Natural killer cell (primary cell): Measurements from ENCODE around the gene PXMP4. TPM values are rescaled to one million over a fixed set of nuclear protein-coding genes. Genes with fewer than 3 reads are reported as not detected.
A peak's percentile ranks its signal among the peaks of the same experiment; 100 is the strongest.

Experiments used
- ATAC-seq, 3 donors: fragments of 150-1000 bp in 2 of 3; fragments of 200-7000 bp in 1 of 3; cut with Tn5 transposase; 1 replicate in 1 of 3; 2 replicates in 2 of 3; pipeline ENCODE4 v1.10.0; 2021; ENCODE audit warnings: mild to moderate bottlenecking in 2 of 3, moderate library complexity in 2 of 3
- DNase-seq, 2 donors: peaks; one replicate each; pipeline versions ENCODE4 v3.0.0 to v3.0.0-alpha.2; 2013 to 2021; ENCODE audit warnings: mixed read lengths in 1 of 2
- H3K27ac ChIP-seq: one replicate; pipeline ENCODE4 v1.5.1; 2013; ENCODE audit warnings: mild to moderate bottlenecking, low read length
- H3K27me3 ChIP-seq: one replicate; pipeline ENCODE4 v1.6.1; 2013; ENCODE audit warnings: low read length; ENCODE audit not compliant: control insufficient read depth, insufficient read depth
- H3K36me3 ChIP-seq: one replicate; pipeline ENCODE4 v1.6.1; 2013; ENCODE audit warnings: low read length; ENCODE audit not compliant: control insufficient read depth, insufficient read depth
- H3K4me1 ChIP-seq: one replicate; pipeline ENCODE4 v1.6.1; 2013; ENCODE audit warnings: low read length; ENCODE audit not compliant: control insufficient read depth, insufficient read depth
- H3K4me3 ChIP-seq: one replicate; pipeline ENCODE4 v1.5.1; 2013; ENCODE audit warnings: low read length
- H3K9me3 ChIP-seq: one replicate; pipeline ENCODE4 v1.6.1; 2013; ENCODE audit warnings: low read length; ENCODE audit not compliant: control insufficient read depth, insufficient read depth
- H3K27ac Mint-ChIP-seq, 2 donors: one replicate each; pipeline ENCODE4 v1.8.0; 2022; ENCODE audit warnings: mild to moderate bottlenecking in 2 of 2, mixed read lengths in 2 of 2, moderate library complexity in 1 of 2
- H3K27me3 Mint-ChIP-seq, 2 donors: one replicate each; pipeline ENCODE4 v1.8.0; 2022; ENCODE audit warnings: low read depth in 2 of 2, mixed read lengths in 2 of 2
- H3K36me3 Mint-ChIP-seq: one replicate; pipeline ENCODE4 v1.8.0; 2022; ENCODE audit warnings: mixed read lengths
- H3K4me1 Mint-ChIP-seq, 2 donors: one replicate each; pipeline ENCODE4 v1.8.0; 2022; ENCODE audit warnings: mixed read lengths in 2 of 2
- H3K4me3 Mint-ChIP-seq: one replicate; pipeline ENCODE4 v1.8.0; 2022; ENCODE audit warnings: mild to moderate bottlenecking, moderate library complexity, mixed read lengths
- H3K9me3 Mint-ChIP-seq, 2 donors: one replicate each; pipeline ENCODE4 v1.8.0; 2022; ENCODE audit warnings: mixed read lengths in 2 of 2
- WGBS: methylation state at CpG from one replicate; pipeline ENCODE4 v1.1.7; 2013; ENCODE audit warnings: missing lambda C conversion rate; ENCODE audit not compliant: insufficient coverage; 5-methylcytosine and 5-hydroxymethylcytosine counted together
- intact Hi-C: fragments of 100-400 bp; cut with micrococcal nuclease; formaldehyde crosslinking; loops from one replicate; pipeline ENCODE4 v1.14.2; 2022
- total RNA-seq, 4 donors: library from RNA; stranded (reverse); fragments of 120-200 nt in 1 of 4; gene quantifications; one replicate each; pipeline versions ENCODE4 v1.2.3 to v1.2.4, GENCODE V29; 2013 to 2022
- TF ChIP-seq, protein P1 (sequence below): fragments of 200-600 bp; IDR thresholded peaks from one replicate; pipeline ENCODE4 v1.8.0; 2022; ENCODE audit warnings: antibody characterized with exemption

The PXMP4 gene
- total RNA-seq, 3 donors from 2014 or later (not counting 1 experiment from before 2014, with no cell fraction given): 4.7 to 6.6 (median 6.2) TPM

DNA sequence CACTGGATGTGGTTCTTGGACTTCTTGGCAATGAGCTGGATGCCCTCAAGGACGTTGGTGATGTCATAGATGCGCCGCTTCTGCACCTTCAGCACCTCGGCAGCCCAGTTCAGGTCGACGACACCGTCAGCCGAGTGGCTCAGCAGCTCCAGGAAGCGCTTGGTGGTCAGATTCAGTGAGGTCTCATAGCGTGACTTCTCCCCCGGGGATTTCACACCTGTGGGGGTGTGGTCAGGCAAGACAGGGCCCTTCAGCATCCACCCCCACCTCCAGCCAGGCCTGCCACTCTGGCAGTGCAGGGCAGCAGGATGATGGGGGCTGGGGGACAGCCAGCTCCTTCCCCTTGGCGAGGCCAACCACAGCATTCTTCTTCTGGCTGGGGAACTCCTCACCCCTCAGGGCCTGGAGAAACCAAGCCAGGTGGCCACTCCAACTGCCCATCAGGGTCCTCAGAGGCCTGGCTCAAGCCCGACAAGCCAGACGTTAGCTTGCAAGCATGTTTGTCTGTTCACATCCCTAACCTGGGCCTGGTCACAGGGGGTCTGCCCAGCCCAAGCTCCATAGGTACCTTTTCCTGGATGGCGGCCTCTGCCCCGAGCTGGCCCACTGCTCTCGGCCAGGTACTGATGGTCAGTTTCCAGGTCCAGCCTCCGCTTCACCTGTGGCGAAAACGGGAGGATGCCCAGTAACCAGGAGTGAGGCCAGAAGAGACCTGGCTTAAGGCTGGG is 40.2 kb downstream of the PXMP4 start:
- peaks cover 0 to 15% of the 10 kb centered on the region in 2 donors for H3K4me1 Mint-ChIP-seq
- TF ChIP-seq, protein P1, sequence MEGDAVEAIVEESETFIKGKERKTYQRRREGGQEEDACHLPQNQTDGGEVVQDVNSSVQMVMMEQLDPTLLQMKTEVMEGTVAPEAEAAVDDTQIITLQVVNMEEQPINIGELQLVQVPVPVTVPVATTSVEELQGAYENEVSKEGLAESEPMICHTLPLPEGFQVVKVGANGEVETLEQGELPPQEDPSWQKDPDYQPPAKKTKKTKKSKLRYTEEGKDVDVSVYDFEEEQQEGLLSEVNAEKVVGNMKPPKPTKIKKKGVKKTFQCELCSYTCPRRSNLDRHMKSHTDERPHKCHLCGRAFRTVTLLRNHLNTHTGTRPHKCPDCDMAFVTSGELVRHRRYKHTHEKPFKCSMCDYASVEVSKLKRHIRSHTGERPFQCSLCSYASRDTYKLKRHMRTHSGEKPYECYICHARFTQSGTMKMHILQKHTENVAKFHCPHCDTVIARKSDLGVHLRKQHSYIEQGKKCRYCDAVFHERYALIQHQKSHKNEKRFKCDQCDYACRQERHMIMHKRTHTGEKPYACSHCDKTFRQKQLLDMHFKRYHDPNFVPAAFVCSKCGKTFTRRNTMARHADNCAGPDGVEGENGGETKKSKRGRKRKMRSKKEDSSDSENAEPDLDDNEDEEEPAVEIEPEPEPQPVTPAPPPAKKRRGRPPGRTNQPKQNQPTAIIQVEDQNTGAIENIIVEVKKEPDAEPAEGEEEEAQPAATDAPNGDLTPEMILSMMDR: no peak
- H3K27ac ChIP-seq: no peak overlapping the region
- ATAC-seq (peak; percentile 33 to 78 (median 57)), DNase-seq (peak in 1 of 2 donors; percentile 78)
- H3K36me3 ChIP-seq: no peaks in the 10 kb centered on the region
- no peaks in the 10 kb centered on the region for H3K9me3 Mint-ChIP-seq
- no peaks in the 10 kb centered on the region for H3K36me3 Mint-ChIP-seq
- intact Hi-C loops: no loop called here
- no peak overlapping the region for H3K4me3 ChIP-seq
- H3K9me3 ChIP-seq: no peaks in the 10 kb centered on the region
- no peak overlapping the region for H3K4me3 Mint-ChIP-seq
- H3K27me3 ChIP-seq: no peaks in the 10 kb centered on the region
- H3K27me3 Mint-ChIP-seq: no peaks in the 10 kb centered on the region
- peaks cover 23% of the 10 kb centered on the region for H3K4me1 ChIP-seq
- H3K27ac Mint-ChIP-seq: peak overlapping the region in 1 of 2 donors; percentile 49
- WGBS: 60% methylated on average over 20 of the region's 20 CpGs

DNA sequence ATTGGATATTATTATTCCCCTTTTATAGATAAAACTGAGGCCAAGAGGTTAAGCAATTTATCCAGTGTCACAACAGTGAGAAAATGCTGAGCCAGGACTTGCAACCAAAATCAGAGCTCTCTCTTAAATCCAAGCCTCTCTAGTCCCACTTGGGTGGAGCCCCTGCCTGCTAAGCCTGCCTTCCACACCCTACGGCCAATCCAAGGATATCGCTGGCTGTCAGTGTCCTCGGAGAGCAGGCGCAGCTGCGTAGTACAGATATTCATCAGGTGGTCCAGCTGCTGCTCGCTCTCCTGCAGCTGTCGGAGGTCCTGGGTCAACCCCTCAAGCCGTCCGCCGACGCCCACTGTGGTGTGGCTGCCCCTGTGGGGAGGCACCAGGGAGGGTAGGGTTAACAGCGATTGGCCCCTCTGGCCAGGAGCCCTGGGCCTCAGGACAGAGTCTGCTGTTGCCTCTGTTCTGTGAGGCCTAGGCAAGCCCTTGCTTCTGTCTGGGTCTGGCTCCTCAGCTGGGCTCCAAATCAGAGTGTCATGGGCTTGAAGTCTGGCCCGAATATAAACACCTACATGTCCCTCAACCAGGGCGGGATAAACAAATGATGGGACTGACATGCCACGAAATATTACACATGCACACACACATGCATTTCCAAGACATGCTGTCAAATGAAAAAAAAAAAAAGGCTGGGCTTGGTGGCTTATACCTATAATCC is 42.0 kb downstream of the PXMP4 start:
- no peak overlapping the region for H3K4me3 ChIP-seq
- H3K36me3 Mint-ChIP-seq: no peaks in the 10 kb centered on the region
- no peaks in the 10 kb centered on the region for H3K27me3 Mint-ChIP-seq
- DNase-seq (no peak), ATAC-seq (no peak)
- H3K9me3 Mint-ChIP-seq: no peaks in the 10 kb centered on the region
- no peak overlapping the region for H3K4me3 Mint-ChIP-seq
- peaks cover 34% of the 10 kb centered on the region for H3K4me1 ChIP-seq
- H3K27ac Mint-ChIP-seq: no peak overlapping the region
- no peak overlapping the region for H3K27ac ChIP-seq
- intact Hi-C loops: no loop called here
- TF ChIP-seq, protein P1: no peak
- H3K4me1 Mint-ChIP-seq: peaks cover under 1 to 25% of the 10 kb centered on the region in 2 donors
- WGBS: 96% methylated on average over 15 of the region's 15 CpGs
- no peaks in the 10 kb centered on the region for H3K9me3 ChIP-seq
- H3K36me3 ChIP-seq: no peaks in the 10 kb centered on the region
- H3K27me3 ChIP-seq: no peaks in the 10 kb centered on the region

DNA sequence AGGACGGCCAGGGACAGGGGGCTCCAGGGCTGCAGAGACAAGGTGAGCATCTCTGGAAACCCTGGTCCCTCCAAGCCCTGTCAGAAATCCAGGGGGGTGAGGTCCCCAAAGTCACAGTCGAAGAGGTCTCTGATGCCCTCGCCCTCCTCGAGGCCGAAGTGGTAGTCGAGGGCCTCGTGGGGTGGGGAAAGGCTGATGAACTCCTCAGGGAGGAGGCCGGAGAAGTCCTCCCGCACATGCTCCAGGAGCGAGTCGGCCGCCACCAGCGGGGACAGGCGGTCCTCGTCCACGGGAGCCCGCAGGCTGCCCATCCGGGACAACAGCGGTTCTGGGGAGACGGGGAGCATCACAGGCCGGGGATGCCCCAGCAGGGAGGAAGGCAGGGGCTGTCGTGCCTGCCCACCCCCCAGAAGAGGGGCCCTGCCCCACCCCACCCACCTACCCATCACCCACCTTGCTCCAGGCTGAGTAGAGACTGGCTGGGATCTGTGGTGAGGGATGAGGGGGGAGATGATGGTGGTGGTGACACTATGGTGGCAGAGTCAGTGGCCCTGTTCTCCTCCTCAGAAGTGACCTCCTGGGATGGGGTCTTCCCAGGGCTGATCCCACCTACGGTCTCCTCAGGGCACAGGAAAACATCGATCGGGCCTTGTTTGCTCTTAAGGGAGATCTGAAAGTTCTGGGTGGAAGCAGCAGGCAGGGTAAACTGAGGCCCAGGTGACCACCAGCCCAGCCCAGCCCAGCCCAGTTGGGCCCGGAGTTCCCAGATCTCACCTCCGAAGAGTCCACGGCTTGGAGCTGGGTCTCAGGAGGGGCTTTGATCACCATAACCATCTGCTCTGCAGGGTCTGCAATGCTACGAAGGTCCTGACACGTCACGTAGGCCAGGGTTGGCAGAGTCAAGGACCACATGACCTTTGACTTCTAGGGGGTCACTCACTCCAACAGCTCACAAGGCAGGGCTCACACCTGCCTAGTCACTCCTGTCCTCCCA is 43.2 kb downstream of the PXMP4 start:
- no peaks in the 10 kb centered on the region for H3K9me3 Mint-ChIP-seq
- Histone ChIP-seq H3K4me1 (peaks cover 43% of the 10 kb centered on the region), H3K27ac (no peak overlapping the region), H3K27me3 (no peaks in the 10 kb centered on the region), H3K36me3 (no peaks in the 10 kb centered on the region), H3K4me3 (no peak overlapping the region), H3K9me3 (no peaks in the 10 kb centered on the region)
- H3K4me1 Mint-ChIP-seq: peaks cover 6 to 30% of the 10 kb centered on the region in 2 donors
- no peaks in the 10 kb centered on the region for H3K27me3 Mint-ChIP-seq
- ATAC-seq (no peak), DNase-seq (no peak)
- H3K27ac Mint-ChIP-seq: no peak overlapping the region
- no peaks in the 10 kb centered on the region for H3K36me3 Mint-ChIP-seq
- WGBS: 98% methylated on average over 30 of the region's 31 CpGs
- H3K4me3 Mint-ChIP-seq: peak overlapping the region; percentile 35
- TF ChIP-seq, protein P1: no peak
- intact Hi-C loops: no loop called here
